Germinal center (tissue), 1 donor: ENCODE data around the gene LGI1.

Source experiments
- DNase-seq: peaks from one replicate; pipeline ENCODE4 v3.0.0; 2012; ENCODE audit warnings: mixed read lengths, low spot score

LGI1 gene

GRCh38 chr10:93757801-93758507 is at the start of gene LGI1:
Gene LGI1, plus strand, starts transcription at chr10:93757936. Its CDS starts 209 bp downstream, at chr10:93758145.
- DNase-seq = no peak

- no peak for DNase-seq
These were observed 47.3 kb upstream of the LGI1 start for GRCh38 chr10:93710333-93710909.

GRCh38 chr10:93711891-93712290 is 45.8 kb upstream of the LGI1 start:
- DNase-seq = no peak

DNA sequence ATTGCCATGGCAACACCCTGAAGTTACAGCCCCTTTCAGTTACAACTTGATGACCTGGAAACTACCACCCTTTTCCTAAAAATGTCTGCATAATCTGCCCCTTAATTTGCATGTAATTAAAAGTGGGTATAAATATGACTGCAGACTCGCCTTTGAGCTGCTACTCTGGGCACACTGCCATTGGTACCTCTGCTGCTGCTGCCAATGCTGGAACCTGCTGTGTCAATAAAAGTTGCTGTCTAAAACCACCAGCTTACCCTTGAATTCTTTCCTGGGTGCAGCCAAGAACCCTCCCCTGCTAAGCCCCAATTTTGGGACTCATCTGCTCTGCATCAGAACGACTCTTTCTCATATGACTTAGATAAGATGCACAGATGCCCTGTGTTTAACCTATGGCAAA is 45.1 kb upstream of the LGI1 start:
- DNase-seq = no peak

DNA sequence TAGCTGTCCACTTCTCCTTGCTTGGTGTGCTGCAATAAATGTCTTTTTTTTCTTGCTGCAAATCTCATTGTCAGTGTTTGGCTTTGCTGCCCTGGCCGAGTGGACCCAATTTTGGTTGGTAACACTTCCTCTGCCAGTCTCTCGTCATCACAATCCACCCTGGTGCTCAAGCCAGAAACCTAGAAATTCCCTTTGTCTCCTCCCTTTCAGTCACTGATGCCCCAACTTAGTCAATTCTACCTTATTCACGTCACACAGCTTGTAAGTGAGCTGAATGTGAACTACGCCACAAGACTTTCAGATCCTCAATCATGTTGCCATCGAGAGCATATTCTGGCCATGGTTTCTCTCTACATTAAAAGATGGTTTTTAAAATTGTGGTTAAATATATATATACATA is 42.4 kb upstream of the LGI1 start:
- no peak for DNase-seq

DNA sequence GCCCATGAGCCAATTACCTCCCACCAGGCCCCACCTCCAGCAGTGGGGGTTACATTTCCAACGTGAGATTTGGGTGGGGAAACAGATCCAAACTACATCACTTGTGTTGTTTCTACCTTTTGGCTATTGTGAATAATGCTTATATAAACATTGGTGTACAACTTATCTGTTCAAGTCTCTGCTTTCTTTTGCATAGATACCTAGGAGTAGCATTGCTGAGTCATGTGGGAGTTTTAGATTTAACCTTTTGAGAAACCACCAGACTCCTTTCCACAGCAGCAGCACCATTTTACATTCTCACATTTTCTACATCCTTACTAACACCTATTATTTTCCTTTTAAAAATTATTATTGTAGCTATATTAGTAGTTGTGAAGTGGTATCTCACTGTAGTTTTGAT is 41.0 kb upstream of the LGI1 start:
- no peak for DNase-seq

- no peak for DNase-seq
These were observed 38.6 kb upstream of the LGI1 start for GRCh38 chr10:93718937-93719725.

- DNase-seq = no peak
These were observed 37.8 kb upstream of the LGI1 start for GRCh38 chr10:93719901-93720300.

GRCh38 chr10:93722550-93722949 is 35.2 kb upstream of the LGI1 start:
- no peak for DNase-seq

DNA sequence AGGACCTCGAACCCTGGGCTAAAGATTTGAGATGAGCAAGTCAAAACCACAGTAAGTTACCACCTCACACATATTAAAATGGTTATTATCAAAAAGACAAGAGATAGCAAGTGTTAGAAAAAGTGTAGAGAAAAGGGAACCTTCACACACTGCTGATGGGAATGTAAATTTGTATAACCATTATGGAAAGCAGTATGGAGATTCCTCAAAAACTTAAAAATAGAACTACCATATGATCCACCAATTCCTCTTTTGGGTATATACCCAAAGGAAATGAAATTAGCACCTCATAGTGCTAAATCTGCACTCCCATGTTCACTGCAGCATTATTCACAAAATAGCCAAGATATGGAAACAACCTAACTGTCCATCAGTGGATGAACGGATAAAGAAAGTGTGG is 34.6 kb upstream of the LGI1 start:
- no peak for DNase-seq

- DNase-seq = no peak
These were observed 31.7 kb upstream of the LGI1 start for GRCh38 chr10:93726024-93726423.

DNA sequence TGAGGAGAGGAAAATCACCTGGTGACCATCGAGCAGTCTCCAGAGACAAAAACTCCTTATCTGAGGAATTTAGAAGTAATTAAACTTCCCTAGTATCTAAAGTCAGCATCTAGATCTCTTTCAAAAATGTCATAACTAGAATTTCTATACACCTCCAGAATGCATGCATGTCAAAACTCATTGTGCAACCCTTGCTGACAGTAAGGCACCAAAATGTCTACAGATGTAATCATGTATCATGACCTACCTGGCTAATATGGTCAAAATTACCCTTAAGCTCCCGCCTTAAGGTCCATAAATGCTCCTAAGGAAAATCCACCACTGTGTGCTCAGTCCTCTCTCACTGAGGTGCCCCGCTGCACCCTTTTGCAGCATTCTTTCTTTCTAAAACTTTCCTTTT is 16.4 kb upstream of the LGI1 start:
- DNase-seq = no peak

DNA sequence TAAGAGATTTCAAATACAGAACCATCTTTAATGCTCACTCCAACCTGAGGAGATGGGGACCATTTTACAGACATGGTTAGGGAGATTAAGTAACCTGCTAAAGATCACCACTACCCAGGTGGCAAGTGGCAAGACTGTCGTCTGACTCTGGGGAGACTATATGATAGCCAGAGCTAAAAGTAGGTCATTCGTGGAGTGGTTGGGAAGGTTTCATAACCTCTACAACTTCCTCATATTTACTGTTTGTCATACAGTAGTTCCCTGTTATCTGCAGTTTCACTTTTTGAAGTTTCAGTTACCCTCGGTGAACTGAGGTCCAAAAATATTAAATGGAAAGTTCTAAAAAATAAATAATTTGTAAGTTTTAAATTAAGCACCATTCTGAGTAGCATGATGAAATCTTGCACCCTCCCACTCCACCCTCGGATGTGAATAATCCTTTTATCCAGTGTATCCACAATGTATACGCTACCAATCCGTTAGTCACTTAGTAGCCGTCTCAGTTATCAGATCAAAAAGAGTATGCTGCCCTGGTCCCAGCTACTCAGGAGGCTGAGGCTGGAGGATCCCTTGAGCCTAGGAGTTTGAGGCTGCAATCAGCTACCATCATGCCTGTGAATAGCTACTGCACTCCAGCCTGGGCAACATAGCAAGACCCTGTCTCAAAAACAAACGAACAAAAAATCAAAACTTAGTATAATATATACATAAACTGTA is 14.9 kb upstream of the LGI1 start:
- DNase-seq = peak; percentile 50

DNA sequence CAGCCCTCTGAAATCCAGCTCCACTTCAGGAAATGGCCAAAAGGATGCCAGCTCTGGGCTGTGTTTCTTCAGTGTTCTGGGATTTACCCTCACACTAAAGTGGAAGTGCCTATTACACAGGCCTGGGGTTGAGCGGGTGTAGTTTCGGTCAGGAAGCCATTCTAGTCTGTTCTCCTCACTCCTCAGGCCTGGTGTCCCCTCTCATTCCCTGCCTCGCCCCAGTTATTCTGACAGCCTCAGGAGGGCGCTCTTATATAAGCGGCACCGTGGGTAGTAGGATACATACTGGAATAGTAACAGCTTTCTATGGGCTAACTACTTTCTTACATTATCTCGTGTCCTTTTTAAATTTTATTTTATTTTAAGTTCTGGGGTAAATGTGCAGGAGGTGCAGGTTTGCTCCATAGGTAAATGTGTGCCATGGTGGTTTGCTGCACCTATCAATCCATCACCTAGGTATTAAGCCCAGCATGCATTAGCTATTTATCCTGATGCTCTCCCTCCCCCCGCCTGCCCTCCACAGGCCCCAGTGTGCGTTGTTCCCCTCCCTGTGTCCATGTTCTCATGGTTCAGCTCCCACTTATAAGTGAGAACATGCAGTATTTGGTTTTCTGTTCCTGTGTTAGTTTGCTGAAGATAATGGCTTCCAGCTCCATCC is 12.2 kb upstream of the LGI1 start:
- DNase-seq = no peak

DNA sequence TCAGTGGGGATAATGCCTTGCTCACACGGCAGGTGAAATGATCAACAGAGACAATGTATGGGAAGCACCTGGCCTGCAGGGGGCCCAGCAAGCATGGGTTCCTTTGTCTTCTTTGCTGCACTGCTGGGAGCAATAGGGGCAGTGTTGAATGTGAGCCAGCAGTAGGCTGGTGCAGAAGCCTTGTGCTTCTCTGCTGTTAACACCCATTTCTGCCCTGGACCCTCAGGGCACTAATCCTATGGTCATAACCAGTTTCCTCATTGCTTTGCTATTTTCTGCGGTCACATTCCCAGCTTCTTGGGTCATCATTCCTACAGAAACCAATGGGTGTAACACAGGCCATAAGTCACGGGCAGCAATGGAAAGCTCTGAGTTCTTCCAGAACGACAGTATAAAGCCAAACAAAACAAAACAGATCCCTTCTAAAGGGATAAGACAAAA is 10.9 kb upstream of the LGI1 start:
- DNase-seq = peak; percentile 47

DNA sequence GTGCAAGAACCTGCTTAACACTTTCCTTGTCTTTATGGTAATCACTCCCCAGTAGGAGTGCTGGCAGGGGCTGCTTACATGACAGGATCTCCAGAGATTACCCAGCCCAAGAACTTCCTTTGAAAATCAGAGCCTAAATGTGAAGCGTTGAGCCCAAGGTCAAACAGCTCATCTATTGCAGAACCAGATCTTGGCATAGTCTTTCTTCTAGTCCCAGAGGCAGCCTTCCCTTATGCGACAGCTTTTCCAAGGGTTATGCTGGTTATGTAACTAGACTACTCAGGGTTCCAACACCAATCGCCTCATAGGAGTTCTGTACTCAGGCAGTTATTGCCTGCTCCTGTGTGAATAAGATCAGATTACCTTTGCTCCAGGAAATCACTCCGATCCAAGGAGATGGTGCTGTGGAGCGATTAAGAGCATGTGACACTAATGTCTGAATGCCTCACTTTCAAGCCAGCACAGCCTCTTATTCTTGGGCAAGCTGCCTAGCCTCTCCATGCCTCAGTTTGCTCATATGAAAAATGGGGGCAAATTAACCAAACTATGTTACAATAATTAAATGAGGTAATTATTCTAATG is 8.4 kb upstream of the LGI1 start:
- no peak for DNase-seq

GRCh38 chr10:93751124-93751523 is 6.6 kb upstream of the LGI1 start:
- no peak for DNase-seq

- DNase-seq = peak; percentile 33
These were observed 5.9 kb upstream of the LGI1 start for GRCh38 chr10:93751832-93752231.

DNA sequence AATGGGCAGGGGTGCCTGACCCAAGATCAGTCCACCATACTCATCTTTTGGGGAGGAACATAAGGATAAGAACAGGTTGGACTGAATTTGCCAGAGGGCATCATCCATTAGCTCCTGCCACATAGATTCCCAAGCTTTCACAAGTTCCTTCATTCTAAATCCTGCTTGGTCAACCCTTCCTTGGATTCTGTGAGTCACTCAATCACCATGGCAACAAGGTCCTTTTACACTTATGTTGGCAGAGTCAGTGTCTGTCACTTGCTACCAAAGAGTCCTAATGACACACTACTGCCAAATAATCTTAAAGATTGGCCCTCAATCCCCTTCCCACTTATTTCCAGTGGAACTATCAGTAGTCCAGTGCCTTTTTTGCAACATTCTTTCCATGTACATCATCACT is 5.0 kb upstream of the LGI1 start:
- no peak for DNase-seq

GRCh38 chr10:93753621-93754250 is 4.0 kb upstream of the LGI1 start:
- DNase-seq = no peak

DNA sequence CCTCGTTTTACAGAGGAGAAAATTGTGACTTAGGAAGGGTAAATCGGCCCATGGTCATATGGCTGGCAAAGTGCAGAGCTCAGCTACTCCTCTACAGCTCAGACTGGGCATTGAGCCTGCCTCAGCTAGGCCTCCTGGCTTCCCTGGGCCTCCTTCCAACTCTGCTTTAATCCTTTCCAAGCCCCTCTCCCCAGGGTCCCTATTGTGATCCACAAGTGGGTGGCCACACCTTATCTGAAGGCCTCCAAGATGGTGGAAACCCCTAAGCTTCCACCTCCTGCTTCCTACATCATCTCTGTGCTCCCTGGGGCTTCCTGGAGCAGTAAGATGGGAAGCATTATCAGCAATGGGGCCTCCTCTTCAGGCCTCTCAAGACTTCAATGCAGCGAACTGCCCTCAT is 3.0 kb upstream of the LGI1 start:
- no peak for DNase-seq
